ENCODE measurements around the gene SP7.

DNA sequence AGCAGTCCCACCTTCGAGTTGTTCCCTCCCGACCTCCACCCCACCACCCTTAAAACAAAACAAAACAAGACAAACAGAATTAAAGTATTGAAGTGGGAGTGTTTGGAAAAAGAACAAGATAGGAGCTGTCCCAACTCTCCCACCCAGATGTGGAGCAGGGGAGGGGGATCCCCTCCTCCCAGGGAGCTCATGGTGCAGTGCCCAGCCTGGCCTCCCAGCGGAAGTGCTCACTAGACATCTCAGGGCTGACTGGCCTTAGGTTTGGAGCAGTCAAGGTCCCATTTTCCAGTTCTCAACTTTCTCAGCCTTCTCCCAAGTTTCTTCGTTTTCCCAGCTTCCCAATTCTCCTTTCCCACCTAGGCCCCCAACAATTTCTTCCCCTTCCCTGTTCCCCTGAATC is 2.9 kb downstream of the SP7 start:
- TF ChIP-seq, protein P1, sequence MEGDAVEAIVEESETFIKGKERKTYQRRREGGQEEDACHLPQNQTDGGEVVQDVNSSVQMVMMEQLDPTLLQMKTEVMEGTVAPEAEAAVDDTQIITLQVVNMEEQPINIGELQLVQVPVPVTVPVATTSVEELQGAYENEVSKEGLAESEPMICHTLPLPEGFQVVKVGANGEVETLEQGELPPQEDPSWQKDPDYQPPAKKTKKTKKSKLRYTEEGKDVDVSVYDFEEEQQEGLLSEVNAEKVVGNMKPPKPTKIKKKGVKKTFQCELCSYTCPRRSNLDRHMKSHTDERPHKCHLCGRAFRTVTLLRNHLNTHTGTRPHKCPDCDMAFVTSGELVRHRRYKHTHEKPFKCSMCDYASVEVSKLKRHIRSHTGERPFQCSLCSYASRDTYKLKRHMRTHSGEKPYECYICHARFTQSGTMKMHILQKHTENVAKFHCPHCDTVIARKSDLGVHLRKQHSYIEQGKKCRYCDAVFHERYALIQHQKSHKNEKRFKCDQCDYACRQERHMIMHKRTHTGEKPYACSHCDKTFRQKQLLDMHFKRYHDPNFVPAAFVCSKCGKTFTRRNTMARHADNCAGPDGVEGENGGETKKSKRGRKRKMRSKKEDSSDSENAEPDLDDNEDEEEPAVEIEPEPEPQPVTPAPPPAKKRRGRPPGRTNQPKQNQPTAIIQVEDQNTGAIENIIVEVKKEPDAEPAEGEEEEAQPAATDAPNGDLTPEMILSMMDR (IDR thresholded peaks at IDR 0.05) = no peak
- TF ChIP-seq POLR2A (IDR thresholded peaks at IDR 0.05) = no peak
